Measurements from ENCODE around the gene REEP5. TPM values are rescaled to one million over a fixed set of nuclear protein-coding genes. Genes with fewer than 3 reads are reported as not detected.

The REEP5 gene
- total and polyA plus RNA-seq, 9 of the 15 experiments (the other 6 are each of a cell fraction or from before 2014, with no cell fraction given), result 14.7 to 102 (median 36.0) TPM

GRCh38 chr5:112883192-112883591, 38.8 kb downstream of the REEP5 start (continued):
- TF ChIP-seq ASH1L (IDR thresholded peaks at IDR 0.05; ENCODE audit: borderline replicate concordance, low read depth, partially characterized antibody) (no peak), ZNF282 (CRISPR knock-in tag; IDR thresholded peaks at IDR 0.05) (no peak), ZNF583 (CRISPR knock-in tag; IDR thresholded peaks at IDR 0.05) (no peak), SNRNP70 (optimal IDR thresholded peaks at IDR 0.05; ENCODE audit: low read depth, low read length) (no peak), KAT2B (IDR thresholded peaks at IDR 0.05; ENCODE audit: low read depth, low read length) (no peak), STAT6 (CRISPR knock-in tag; IDR thresholded peaks at IDR 0.05) (no peak), ZNF24 (IDR thresholded peaks at IDR 0.05) (no peak), RFX7 (CRISPR knock-in tag; IDR thresholded peaks at IDR 0.05) (no peak), HDAC8 (tag; IDR thresholded peaks at IDR 0.05) (no peak), POLR2AphosphoS2 (IDR thresholded peaks at IDR 0.05; ENCODE audit: low read length) (no peak), ZFP30 (CRISPR knock-in tag; IDR thresholded peaks at IDR 0.05; ENCODE audit: borderline replicate concordance) (no peak), ZNF717 (CRISPR knock-in tag; IDR thresholded peaks at IDR 0.05) (no peak), ZNF589 (CRISPR knock-in tag; IDR thresholded peaks at IDR 0.05; ENCODE audit: low read depth) (no peak), CBFA2T3 (IDR thresholded peaks at IDR 0.05) (peak; percentile 76), ZNF785 (CRISPR knock-in tag; IDR thresholded peaks at IDR 0.05) (no peak), TAL1 (IDR thresholded peaks at IDR 0.05) (peak; percentile 37), CXXC5 (CRISPR knock-in tag; IDR thresholded peaks at IDR 0.05) (0 out of 2 replicates have a peak, but pooled peaks have one; percentile 31), MECOM (CRISPR knock-in tag; IDR thresholded peaks at IDR 0.05) (no peak), TAF15 (IDR thresholded peaks at IDR 0.05; ENCODE audit: low read depth, low read length) (no peak), HDAC3 (IDR thresholded peaks at IDR 0.05; ENCODE audit: borderline replicate concordance, partially characterized antibody) (no peak), ZNF436 (CRISPR knock-in tag; IDR thresholded peaks at IDR 0.05) (no peak)
- TF ChIP-seq, protein P1, sequence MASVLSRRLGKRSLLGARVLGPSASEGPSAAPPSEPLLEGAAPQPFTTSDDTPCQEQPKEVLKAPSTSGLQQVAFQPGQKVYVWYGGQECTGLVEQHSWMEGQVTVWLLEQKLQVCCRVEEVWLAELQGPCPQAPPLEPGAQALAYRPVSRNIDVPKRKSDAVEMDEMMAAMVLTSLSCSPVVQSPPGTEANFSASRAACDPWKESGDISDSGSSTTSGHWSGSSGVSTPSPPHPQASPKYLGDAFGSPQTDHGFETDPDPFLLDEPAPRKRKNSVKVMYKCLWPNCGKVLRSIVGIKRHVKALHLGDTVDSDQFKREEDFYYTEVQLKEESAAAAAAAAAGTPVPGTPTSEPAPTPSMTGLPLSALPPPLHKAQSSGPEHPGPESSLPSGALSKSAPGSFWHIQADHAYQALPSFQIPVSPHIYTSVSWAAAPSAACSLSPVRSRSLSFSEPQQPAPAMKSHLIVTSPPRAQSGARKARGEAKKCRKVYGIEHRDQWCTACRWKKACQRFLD (CRISPR knock-in tag; IDR thresholded peaks at IDR 0.05), result no peak
- TF ChIP-seq, protein P2, sequence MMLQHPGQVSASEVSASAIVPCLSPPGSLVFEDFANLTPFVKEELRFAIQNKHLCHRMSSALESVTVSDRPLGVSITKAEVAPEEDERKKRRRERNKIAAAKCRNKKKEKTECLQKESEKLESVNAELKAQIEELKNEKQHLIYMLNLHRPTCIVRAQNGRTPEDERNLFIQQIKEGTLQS (IDR thresholded peaks at IDR 0.05), result peak; percentile 11; the same call in 1 of the 2 replicates
- TF ChIP-seq, protein P2 (CRISPR knock-in tag; conservative IDR thresholded peaks at IDR 0.05), result no peak
- TF ChIP-seq, protein P3, sequence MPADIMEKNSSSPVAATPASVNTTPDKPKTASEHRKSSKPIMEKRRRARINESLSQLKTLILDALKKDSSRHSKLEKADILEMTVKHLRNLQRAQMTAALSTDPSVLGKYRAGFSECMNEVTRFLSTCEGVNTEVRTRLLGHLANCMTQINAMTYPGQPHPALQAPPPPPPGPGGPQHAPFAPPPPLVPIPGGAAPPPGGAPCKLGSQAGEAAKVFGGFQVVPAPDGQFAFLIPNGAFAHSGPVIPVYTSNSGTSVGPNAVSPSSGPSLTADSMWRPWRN (IDR thresholded peaks at IDR 0.05; ENCODE audit: low read depth), result peak; percentile 70
